ENCODE results near the gene PDZRN3.
"Not testable (repeated sequence)": the region's sequence is repeated elsewhere in the genome, so short reads cannot be mapped to it uniquely, and the experiment has no call there.

The PDZRN3 gene

DNA sequence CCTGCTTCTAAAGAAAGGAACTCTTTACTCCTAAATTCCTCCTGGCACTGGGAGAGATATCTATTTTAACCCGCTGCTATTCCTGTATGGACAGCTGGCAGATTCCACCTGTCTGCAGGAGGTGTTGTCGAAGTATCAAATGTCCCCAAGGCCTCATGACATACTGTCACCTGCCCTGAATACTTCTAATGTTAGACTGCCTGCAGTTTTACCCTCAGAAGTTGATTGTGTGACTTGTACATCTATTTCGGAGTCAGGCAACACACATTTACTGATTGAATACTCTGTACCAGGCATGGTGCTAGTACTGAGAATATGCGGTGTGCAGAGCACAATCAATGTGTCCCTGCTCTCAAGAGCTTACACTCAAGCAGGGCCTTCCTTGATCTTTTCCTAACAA, 38.6 kb downstream of the PDZRN3 start:
- DNase-seq, result no peak

DNA sequence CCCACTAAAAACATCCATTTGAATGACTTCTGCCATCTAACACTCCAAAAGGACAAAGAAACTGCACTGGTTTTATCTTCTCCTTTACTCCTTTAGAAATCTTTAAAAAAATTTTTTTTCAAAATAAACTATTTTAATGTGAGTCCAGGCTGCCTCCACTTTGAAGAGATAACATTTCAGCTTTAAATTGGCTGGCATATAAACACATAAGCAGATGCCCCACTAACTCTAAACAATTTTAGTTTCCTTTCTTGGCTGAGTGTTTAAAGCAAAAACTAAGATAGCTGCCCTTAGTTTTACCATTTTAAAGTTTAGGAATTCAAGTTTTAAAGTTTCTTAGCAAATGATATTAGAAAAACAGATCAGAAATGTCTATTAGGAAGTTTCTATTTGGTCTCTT, 39.9 kb downstream of the PDZRN3 start:
- no peak for DNase-seq

DNA sequence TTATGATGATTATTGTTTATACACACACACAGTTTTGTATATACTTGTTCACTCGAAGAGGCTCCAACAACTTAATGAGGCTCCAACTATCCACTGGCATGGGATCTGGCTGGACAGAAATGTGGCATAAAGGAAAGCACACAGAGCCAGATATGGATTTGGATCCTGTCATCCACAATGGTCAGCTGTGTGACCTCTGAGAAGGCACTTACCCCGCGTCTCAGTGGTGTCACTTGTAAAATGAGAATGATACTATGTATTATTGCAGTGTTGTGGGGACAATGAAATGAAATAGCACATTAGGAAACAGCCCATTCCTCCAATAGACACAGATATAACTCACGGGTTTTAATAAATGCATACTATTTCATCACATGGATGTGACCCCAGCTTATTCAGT, 42.2 kb downstream of the PDZRN3 start:
- no peak for DNase-seq

DNA sequence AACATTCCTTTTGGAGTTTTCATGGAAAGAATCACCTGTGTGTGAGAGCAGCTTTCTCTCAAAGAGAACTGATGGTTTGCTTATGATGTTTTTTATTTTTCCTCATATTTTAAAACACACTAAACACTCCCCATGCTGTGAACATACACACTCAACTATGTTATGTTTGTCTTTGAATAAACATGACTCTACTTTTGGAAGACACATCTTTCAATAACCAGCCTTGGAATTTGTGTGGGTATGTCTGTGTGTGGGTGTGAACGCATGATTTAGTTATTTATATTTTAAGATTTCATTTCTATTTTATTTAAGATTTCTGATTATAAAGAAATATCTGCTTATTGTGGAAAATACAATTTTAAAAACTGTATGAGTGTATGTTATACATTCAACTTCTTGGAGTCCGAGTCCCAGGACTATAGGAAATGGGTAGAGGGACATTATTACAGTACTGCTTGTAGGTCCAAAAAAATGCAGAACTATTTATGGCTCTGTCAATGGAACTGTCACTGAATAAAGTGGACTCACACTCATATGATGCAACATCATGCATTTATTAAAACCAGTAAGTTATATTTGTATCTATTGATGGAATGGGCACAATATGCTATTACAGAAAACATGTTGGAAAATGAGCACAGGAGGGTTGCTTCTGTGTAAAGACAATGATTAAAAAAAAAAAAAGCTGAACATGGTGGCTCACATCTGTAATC, 43.5 kb downstream of the PDZRN3 start:
- DNase-seq, result no peak

DNA sequence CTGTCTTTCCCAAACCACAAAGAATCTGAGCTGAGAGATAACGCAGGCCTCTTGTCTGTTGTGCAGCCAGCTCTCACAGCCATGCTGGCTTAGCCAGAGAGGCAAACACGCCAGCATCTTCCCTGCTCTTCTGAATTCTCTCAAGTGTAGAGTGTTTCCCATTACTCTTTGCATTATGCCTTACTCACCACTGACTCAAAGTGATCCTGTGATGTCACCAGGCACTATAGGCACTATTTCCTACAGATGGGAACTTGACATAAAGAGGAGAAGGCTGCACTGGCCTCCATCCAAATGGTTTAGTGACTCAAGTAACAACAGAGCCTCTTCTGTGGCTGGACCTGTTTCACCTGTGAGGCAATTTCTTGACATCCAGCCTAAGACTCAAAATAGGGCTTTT, 44.4 kb downstream of the PDZRN3 start:
- no peak for DNase-seq

DNA sequence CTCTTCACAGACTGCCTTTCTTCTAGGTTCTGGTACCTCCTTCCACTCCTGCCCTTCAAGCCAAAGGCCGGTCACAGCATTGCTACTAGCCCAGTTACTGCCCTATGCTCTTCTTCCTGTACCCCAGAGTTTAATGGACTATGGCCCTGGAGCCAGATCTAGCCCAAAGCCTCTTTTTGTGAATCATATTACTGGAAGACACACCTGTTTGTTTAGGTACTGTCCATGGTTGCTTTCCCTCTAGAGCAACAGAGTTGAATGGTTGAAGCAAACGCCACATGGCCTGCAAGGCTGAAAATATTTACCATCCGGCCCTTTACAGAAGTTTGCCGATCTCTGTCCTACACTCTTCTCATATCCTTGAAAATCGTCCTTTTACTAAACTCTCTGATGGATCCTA, 47.0 kb downstream of the PDZRN3 start:
- no peak for DNase-seq

DNA sequence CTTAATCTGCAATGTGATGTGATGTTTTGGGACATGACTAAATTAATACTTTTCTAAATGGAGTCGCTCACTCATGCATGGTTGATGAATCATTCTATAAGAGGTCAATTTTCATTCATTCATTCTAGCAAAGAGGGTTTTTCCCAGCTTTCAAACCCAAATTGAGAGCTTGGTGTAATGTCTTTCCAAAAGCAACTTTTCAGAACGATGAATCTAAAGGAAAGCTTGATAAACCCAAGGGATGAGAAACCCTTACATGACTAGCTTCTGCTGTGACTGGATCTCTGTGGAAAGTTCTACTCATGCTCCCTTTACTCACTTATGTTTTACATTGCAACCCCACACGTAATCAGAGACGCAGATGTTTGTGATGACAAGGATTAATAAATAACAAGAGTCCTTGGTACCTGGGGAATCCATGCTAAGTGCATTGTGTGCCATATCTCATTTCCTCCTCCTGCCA, 47.7 kb downstream of the PDZRN3 start:
- DNase-seq, result no peak

DNA sequence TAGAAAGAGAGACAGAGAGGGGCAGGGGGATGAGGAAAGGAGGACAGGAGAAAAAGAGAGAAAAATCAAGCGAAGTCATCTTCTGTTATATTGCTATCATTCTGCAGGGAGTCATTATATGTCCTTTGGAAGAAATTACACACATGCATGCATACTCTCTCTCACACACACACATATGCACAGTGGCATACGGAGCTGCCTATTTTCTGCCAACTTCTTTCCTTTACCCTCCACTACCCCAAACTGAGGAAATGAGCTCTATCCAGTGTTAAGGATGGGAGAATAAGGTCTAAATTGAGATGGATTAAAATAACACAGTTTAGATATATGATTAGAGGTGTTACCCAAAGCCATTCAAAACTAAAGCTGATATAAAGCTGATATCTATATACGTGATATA, 48.8 kb downstream of the PDZRN3 start:
- DNase-seq, result no peak

DNA sequence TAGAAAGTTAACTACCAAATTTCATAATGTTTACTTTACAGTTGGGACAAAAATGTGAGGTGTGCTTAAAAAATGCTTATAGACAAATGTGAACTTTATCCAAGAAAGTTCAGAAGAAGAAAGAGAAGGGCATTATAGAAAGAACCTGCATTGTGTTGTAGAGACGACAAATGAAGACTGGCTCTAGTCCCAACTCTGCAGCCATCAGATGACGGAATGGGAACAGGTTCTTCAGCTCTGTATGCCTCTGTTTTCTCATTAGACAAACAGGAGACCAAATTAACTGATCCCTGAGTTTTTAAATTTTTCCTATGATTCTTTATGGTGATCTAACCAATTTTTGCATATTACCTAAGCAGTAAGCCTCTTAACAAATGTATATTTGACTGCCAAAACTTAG, 49.2 kb downstream of the PDZRN3 start:
- DNase-seq, result no peak

DNA sequence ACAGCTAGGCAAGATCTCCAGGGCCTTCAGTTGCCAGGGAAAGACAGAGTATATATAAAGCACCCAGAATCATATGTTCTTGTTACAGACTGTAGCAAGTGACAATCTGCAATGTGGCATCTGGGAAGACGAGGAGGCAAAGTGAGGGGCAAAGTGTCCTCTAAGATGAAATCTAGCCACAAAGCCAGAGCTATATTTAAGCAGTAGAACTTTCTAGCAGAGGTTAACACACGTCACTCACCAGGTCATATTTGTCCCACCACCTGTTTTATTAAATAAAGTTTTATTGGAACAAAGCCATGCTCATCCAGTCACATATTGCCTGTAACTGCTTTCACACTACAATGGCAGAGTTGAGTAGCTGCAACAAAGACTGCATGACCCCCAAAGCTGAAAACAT, 51.5 kb downstream of the PDZRN3 start:
- no peak for DNase-seq

DNA sequence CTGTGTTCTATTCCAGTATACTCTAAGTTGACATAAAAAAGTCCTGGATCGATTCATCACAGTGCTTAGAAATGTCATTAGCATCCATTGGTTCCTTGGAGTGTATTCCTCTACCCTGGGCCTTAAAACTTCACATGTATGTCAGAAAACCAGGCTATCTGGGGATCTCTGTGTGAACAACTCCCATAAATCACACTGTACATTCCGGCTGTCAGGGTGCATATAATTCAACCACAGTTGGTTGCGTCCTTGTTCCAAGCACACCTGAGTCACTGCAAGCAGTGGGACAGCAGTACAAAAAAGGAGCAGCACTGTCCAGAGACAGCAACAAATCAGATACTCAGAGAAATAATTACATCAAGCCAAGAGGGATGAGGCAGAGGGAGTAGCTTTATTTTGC, 52.4 kb downstream of the PDZRN3 start:
- DNase-seq, result no peak

DNA sequence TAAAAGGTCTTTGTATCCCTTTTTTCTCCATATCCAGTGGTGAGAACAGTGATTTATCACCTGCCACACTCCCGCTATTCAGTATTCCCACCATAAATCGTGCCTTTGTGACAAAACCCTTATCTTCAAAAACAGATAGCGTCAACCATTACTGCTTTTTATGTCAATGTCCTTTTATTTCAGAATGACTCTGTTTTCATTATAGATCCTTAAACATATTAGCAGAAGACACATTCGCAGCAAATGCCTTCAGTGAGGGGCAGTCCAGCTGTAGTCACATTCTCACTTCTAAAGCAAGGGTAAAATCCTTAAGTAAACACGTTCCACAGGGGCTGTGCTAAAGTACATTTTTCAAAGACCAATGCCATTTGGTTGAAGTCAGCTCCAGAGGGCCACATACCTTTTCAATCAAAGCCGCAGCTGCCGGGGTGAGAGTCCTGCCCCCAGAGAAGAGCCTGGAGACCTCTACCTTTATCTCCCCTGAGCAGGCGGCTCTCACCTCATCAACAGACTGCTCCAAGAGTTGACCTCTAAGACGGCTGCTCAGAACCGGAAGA, 53.4 kb downstream of the PDZRN3 start:
- DNase-seq, result no peak

DNA sequence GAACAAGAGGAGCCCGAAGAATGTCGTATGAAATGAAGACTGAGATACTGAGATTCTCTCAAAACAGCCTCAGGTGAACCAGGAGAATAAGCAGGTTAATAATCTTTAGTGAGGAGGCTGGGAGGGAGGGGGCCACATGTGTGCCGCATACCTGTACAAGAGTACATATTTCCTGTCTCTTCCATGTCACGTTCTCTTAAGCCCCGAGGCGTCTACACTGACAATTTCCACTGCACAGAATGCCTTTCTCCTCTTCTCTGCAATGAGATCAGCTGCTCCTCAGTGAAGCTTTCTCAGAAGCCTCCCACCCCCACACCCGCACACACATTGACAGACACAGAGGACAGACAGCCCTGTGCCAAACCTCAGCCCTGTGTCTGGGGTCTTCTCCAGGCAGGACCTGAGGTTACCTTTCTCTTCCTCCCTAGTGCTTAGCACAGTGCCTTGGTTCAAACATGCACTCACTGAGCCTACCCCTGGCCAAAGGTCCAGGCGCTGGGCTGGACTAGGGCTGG, 55.4 kb downstream of the PDZRN3 start:
- DNase-seq, result no peak

DNA sequence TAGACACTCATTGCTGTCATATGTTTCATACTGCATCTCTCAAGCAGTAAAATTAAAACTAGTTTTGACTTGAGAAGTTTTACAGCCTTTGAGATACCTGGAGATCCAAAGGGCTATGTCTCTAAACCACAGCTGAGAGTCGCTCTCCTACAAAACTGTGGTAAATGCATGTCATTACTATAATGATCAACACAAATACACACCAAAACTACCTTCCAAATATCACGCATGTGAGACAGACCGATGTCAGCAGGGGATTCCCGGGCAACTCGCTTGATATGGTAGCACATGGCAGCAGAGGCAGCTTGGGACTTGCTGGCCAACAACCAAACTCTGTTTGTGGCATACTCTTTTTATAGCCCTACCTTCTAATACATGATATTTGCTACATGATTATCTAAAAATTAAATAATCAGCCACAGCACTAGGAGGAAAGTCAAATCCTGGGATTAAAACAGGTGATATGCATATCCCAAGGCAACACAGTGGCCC, 56.3 kb downstream of the PDZRN3 start:
- no peak for DNase-seq

DNA sequence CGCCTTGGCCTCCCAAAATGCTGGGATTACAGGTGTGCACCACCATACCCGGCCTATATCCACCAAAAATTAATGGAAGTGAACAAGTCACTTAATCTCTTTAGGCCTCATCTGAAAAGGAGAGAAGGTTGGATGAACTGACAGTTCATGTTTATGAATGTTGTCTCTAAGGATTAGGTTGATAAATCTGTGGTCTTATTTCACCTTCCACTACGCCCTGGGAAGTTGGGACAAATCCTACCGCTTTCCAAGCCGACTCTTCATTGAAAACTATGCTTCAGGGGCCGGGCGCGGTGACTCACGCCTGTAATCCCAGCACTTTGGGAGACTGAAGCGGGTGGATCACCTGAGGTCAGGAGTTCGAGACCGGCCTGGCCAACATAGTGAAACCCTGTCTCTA, 59.4 kb downstream of the PDZRN3 start:
- DNase-seq, result not testable (repeated sequence)

DNA sequence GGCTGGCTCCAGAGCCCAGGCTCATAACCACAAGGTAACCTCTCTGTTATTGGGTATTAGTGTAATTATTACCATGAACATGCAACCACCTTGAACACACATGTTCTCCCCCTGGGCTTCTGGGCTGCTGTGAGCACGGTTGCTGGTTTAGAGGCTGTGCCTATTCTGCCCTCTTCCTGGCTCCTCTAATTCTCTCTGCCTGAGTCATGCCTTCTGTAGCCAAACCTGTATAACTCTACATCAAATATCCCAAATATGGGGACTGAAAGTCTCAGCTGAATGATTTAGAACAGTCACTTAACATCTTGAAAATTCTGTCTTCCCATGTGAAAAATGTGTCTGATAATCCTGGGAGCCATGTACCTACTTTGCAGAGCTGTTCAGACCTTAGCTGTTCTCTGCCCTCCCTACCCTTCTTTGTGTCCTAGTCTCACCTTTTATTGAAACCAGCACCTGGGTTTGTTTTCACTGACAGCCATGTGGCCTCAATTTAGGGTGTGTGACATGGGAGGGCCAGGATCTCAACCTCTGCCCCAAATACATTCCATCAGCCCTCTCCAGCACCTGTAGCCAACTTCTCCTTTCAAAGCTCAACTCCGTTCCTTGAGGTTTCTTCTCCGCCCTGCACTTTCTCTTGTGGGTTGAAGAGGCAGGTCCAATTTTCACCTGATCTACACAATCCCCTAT, 60.7 kb downstream of the PDZRN3 start:
- DNase-seq, result no peak

DNA sequence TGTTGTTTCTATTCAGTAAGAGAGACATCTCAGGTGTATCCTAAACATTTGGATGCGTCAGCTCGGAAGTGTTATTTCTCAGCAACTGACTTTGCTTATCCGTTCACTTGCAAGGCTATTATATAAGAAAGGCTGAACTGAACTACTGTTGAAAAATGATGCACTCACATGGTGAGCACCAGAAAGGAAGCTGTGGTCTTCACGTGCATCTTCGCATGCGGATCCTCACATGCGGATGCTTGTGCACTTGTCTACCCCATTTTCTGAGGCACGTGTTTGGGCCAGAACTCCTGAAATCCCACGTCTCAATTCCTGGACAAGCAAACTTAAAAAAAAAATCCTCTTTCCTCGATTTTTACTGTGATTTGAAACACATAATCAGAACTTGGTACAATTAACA, 63.2 kb downstream of the PDZRN3 start:
- no peak for DNase-seq

DNA sequence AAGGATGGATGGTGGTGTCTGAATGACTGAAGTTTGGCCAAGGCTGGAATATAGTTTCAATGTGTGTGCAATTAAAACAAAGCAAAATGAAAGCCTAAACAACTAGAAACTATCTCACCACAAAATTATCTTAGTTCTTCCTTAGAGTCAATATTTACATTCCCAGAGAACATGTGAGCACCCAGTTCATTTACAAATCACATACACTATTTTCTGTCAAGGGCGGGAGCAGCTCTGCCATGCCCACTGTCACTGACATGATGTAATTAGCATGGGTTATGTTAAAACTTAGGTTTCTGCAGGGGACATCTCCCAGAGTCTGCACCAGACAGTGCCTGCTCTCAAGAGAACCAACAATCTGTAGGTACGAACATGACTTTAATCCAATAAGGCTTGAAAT, 65.0 kb downstream of the PDZRN3 start:
- no peak for DNase-seq

DNA sequence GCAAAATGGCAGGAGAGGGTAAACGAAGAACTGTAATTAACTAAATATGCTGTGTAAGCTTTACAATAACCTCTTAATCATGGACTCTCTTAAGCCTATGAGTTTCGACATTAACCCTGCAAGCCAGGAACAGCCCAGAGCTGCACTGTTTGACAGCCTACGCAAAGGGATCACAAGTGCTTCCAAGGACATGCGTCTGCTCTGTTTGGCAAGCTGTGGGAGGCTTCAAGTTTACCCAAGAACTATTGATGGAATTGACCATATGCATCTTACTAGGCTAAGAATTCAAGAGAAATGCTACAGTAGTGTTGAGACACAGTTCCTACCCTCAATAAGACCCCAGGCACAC, 66.0 kb downstream of the PDZRN3 start:
- DNase-seq, result no peak

DNA sequence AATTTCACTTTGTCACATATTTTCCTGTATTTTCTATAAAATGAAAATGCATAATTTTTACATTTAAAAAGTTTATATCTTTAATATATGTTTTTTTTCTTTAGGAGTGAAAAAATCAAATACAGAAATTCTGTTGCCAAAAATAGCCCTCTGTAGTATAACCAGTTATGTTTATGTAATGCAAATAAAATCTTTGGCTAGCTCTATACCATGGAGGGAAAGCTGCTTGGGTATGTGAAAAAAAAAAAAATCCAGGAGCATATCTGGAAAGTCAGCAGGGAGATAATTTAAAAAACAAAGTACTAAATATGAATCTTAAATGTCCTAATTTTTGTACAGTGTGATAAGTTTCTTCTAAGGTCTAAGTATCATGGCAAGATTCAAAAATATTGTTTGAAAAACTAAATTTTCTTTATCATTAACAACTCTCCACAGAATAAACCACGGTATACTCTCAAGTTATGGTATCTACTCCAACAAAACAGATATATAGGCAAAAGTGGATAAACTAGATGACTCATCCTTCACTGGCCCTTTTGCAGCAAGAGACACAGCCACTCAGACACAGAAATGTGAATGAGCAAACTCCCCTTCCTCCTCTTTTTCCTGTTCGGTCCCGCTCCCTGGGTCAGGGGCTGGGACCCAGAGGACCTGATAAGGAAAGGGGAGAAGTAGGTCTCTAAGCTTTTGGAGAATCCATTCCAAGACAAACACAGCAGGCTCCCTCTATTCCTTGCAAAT, 66.6 kb downstream of the PDZRN3 start:
- DNase-seq, result no peak

DNA sequence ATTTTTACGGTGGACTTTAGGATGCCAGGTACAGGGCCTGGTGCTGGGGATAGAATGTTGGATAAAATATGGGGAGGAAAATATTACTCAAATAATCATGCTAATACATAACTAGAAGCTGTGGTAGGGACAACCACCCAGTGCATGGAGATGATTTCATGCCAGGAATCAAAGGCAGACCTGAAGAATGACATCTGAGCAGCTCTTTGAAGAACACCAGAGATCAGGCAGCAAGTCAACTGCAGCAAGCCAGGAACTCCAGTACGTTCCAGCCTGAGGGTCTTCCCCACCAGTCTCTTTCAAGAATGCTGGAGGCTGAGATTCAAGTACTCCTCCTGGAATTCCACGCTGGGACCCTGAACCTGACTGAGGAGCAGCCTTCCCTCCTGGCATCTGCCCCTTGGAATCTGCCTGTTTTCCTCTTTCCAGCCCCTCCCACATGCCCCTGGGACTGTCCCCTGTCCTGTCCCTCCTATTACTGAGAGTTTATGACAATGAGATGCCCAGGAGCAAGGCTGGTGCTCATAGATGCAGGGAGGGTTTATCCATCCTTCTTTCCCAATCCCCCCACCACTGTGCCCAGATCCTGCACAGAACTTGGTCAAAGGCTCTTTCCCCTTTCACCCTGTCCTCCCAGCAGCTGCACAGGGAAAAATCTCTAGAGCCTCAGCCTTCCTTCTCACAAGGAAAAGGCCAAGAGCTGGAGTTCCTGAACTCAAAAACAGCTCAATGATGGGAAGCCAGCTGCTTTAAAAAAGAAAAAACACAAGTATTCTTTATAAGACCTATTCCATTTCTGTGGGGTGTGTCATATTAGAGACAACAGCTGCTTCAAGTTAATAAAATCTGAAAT, 68.0 kb downstream of the PDZRN3 start:
- DNase-seq, result no peak

DNA sequence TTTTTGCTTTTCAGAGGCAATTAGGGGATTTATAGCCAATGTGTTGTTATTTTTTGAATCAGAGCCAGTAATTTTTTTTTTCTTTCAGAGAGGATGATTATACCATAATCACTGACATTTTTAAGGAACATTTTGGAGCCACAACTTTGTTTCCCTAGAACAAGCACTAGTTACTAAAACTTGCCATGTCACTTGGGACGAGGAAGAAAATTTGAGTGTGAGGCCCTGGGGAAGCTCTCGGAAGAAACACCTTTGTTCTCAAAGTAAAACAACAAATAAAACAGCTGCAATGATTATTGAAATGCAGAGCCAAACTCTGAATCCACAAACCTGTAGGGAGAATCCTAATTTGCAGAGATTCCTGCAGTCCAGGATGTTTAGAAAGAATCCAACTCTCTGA, 69.7 kb downstream of the PDZRN3 start:
- no peak for DNase-seq

DNA sequence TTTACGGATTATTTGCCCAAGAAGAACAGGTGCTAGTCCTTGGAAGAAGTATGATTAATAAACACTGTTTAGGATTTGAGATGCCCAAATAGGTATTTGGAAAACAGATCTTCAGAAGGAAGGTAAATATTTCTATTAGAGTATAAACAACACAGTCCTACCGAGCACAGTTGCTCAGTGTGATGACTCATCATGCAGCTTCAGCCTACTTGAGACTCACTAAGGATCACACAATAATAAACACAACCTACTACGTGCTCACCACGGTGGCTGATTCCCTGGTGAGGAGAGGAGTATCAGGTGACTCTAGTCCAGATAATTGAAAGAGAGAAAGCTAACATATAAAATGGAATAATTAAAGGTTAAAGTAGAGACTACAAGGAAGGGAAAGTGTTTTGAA, 72.0 kb downstream of the PDZRN3 start:
- DNase-seq, result no peak

Measured in NCI-H446 (cell line).